ENCODE data around the gene MRPS2.

GRCh38 chr9:135523521-135524129, 23.1 kb downstream of the MRPS2 start:
- no peak for TF ChIP-seq CTCF (IDR thresholded peaks at IDR 0.05)
- TF ChIP-seq POLR2A (IDR thresholded peaks at IDR 0.05), result no peak
